DMS79 (cell line): ENCODE data around the gene ST6GAL1.
"Not testable (repeated sequence)": the region's sequence is repeated elsewhere in the genome, so short reads cannot be mapped to it uniquely, and the experiment has no call there.

ENCODE experiments used
- DNase-seq: peaks from one replicate; lab custom pipeline; 2025; lab: John Stamatoyannopoulos, UW

ST6GAL1 gene

DNA sequence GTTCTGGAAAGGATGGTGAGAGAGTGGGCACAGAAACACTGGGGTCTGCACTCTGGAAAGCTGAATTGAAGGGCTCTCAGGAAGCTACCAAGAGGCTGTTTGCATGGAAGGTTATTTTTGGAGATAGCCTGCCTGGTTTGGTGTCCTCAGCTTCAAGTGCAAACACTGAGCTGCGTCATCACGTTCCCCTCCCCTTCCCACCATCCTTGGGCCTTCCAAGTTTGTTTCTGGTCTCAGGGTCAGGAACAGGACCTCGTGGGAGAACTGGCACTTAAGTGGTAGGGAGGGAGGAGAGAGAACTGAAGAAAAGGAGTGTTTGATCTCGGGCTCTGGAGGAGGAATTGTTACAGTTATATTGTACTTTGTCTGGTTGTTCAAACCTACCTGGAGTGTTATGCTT, 10.6 kb downstream of the ST6GAL1 start:
- DNase-seq, result no peak

DNA sequence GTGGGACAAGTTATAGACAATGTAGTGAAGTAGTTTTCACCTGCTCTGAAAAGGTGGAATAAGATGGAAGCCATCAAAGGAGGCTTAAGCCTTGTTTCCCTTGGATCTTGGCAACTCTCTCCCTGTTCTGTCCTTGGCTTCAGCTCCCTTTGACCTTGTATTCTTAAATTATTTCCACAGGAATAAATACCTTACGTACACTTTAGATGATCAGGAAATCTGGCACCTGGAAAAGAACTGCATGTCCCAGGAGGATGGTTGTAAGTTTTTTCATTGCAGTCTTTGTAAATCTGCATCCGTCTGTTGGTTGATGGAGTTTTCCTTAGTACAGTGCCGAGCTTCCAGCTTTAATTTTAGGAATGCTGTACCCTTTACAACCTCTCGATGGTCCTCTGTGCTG, 11.8 kb downstream of the ST6GAL1 start:
- no peak for DNase-seq

DNA sequence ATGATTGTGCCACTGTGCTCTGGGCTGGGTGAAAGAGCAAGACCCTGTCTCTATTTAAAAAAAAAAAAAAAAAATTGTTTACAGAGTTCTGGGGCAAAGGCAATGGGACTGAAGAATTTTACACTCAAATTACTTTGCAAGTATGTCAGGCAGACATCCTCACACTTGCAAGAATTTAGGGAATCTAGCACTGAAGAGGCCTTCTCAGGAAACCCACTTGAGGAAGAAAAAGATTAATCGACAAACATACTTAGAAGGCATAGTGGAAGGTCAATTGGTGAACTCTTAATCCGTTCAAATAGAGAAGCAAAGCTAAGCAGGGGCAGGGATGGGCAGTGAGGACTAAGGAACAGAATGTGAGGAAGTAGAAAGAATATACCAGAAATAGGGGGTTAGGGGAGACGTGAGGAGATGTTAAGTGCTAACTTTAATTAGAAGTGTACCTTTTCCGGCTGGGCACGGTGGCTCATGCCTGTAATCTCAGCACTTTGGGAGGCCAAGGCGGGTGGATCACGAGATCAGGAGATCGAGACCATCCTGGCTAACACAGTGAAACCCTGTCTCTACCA, 15.0 kb downstream of the ST6GAL1 start:
- no peak for DNase-seq

DNA sequence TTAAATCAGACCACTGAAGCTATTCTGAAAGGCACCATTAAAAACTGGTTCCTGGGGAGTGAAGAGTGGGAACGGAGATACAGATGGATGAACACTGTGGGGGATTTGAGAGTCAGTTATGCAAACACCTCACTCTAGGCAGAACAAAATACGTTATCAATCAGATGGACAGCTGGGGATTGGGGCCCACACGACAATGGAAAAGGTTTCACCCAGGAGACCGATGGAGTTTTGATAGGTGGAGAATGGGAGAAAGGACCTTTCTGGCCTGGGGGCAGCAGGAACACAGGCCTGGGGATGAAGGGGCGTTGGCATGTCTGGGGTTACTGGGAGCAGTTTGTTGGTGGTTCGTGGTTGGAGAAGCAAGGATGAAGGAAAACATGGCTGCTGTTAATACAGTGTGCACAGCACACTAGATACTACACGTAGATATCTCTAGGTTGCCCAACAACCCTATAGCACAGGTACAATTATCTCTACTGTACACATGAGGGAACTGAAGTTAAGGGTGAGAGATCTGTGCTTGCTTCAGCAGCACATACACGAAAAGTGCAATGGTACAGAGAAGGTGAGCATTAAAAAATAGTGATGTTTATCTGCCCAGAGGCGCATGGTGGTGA, 16.5 kb downstream of the ST6GAL1 start:
- no peak for DNase-seq

DNA sequence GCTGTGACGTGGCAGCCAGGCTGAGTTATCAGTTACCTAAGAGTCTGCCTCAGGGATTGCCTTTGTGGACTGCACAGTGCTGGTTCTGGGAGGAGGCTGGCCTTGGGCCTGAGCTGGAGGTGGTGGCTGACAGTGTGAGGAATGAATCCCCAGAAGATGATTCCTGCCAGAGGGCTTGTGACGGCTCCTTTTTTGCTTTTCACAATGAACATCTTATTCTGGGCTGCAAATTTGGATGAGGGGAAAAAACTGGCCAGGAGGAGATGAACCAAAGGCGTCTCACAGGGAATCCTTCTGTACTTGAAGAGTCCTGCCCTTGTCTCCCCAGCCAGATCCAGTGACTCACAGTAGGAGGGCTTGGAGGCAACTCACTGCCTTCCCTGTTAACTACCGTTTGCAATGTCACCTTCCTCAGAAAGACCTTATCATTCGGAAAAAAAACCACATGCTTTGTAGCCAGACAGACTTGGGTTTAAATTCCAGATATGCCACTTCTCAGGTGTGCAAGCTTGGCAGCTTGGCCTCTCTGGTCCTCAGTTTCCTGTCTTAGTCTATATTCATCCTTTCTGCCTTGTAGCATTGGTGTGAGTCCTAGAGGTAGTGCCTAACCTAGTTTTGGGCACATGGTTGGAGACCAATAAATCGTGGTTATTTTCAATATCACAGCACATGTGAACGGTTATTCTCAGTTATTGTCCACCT, 19.1 kb downstream of the ST6GAL1 start:
- no peak for DNase-seq

DNA sequence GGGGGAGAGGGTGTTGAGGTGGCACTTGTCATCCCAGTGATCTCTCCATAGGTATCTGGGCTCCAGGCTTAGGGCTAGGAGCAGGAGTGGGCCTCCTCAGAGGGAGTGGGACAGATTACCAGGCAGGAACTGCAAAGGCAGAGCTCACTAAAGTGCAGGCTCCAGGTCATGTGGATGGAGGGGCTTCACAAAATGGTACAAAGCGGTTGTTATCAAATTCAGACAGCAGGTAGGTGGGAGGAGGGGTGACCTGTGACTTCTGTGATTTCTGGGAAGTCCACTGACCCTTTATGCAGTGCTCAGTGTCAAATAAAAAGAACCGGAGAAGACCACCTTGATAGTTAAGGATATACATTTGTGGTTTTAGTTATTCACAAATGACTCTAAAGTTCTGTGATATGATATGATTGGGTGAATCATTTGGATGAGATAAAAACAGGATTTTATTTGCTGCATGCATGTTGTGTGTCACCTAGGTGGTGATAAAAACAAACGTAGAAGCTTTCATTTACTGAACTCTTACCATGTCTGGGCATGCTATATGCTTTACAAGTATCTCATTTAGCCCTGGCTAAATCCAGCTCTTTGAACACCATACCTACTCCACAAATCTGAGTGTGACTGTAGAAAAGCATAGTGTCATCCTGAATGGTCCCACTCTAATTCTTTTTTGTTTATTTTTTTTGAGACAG, 20.2 kb downstream of the ST6GAL1 start:
- DNase-seq, result no peak

DNA sequence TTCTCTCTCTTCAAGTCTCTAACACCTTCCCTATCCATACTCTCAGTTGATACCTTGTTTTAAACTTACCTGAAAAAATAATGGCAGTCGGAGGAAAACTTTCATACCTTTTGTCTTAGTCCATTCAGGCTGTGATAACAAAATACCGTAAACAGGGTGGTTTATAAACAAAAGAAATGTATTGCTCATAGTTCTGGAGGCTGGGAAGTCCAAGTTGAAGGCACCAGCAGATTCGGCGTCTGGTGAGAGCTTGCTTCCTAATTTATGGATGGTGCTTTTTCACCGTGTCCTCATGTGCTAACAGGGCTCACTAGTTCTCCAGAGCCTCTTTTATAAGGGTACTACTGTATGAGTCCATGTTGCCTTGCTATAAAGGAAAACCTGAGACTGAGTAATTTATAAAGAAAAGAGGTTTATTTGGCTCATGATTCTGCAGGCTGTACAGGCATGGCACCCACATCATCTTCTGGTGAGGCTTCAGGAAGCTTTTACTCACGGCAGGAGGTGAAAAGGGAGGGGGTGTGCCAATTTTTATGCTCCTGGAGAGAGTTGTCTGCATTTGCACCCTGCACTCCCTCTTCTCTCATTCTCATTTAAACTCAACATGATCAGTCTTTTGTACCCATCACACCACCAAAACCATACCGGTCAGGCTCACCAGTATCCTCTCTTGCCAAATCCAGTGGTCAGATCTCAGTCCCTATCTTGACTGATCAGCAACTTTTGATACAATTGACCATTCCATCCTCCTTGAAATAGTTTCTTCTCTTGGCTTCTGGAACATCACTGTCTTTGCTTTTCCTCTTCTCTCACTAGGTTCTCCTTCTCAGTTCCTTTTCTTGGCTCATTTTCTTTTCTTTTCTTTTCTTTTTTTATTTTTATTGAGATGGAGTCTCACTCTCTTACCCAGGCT, 21.6 kb downstream of the ST6GAL1 start:
- no peak for DNase-seq

DNA sequence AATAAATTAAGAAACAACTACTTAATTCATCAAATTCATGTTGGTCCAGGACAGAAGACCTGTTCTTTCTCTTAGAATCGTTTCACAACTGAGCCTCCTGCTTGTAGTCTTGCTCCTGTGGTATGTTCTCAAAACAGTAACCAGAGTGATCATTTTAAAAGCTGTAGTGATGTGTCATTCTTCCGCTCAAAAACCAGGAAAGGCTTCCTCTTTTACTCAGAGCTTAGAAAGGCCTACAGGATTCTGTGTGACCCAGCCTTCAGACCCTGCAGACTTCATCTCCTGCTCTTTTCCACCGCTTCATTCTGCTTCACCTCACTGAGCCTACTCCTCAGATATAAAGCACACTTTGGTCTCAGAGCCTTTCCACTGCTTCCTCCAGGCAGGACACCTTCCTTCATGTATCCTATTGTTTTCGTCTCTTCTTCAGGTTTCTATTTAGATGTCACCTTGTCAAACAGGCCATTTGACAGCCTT, 22.7 kb downstream of the ST6GAL1 start:
- no peak for DNase-seq

DNA sequence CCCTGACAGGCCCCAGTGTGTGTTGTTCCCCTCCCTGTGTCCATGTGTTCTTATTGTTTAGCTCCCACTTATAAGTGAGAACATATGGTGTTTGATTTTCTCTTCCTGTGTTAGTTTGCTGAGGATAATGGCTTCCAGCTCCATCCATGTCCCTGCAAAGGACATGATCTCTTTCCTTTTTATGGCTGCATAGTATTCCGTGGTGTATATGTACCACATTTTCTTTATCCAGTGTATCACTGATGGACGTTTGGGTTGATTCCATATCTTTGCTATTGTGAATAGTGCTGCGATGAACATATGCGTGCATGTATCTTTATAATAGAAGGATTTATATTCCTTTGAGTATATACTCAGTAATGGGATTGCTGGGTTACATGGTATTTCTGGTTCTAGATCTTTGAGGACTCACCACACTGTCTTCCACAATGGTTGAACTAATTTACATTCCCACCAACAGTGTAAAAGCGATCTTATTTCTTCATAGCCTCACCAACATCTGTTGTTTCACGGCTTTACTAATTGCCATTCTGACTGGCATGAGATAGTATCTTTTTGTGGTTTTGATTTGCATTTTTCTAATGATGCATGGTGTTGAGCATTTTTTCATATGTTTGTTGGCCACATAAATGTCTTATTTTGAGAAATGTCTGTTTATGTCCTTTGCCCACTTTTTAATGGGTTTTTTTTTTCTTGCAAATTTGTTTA, 23.8 kb downstream of the ST6GAL1 start:
- not testable (repeated sequence) for DNase-seq

DNA sequence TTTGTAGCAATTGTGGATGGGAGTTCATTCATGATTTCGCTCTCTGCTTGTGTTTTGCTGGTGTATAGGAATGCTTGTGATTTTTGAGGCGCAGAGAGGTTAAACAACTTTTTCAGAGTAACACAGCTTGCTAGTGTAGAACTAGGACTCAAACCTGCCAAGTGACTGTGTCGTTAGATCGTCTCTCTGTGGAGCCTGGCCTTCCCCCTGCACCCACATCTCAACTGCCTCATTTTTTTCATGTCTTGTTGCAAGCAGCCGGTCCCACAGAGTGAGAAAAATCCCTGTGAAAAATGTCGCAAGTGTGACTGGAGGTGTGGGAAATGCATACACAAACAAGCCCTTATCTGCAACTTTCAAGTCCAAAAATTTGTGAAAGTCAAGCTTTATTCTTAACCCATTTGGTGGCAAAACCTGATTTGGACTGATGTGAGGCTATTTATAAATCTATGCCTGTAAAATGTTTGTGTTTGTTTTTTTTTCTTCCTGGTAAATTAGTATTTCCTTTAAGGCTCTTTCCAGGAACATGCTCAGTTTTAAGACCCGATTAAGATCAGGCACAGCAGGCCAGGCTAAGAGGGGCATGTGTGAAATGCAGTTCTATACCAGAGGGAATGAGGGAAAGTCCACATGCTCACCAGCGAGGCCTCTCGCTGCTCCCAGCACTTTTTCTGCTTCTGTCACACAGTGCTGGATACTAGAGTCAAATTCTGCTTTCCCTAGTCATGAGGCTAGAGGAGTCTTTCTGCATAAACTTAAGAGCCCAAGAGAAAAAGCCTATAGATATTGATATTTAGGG, 25.8 kb downstream of the ST6GAL1 start:
- no peak for DNase-seq

DNA sequence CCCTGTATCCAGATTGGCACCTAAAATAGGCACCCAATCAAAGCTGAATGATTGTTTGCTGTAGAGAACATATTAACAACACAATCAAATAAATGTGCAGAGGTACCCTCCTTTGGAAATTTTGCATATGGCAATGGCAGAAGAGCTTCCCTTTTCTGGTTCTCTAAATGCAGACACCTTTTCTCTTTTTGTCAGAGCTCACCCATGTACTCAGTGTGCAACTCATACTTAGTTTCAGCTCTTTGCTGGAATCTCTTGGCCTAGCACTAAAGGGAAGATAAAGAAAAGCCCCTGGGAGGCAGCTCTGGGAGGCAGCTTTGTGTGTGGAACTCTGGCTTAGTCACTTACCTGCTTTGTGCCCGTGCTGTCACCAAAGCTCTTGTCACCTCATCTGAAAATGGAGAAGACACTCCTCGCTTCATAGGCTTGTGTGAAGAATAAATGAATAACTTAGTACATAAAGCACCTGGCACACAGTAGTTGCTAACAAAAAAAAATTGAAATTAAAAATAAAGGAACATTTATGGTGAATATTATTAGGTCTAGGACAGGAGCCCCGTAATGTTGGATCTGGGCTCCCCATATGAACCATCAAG, 28.8 kb downstream of the ST6GAL1 start:
- DNase-seq, result no peak

DNA sequence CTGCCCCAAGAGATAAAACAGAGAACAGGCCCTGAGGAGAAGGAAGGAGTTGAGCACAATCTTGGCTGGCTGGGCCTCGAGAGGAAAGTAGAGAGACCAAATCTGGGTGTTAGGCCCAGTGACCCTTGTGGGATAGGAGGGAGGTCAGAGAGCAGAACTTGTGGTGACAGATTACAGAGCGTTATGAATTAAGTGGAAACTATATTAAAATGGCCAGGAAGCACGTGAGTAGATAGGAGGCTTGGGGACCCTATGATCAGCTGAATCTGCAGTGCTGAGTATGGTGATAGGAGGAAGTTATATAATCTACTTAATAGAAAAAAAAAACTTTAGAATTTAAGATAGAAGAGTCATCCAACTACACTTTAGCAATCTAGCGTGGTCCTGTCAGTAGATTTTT, 30.0 kb downstream of the ST6GAL1 start:
- no peak for DNase-seq

DNA sequence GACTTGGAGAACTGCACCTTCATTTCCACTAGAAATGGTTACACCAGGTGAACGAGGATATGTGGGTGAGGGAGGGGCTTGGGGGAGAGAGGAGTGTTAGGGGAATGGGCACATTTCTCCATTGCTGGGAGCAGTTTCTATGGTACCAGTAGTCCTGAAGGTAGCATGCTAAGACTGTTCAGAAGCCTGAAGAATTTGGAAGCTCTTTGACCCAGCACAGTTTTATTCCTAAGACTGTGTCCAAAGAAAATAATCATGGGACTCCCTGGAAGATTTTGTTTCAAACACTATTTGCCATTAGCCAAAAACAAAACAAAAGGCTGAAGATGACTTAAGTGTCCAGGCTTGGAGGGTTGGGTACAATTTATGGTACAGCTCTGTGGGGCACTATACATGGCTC, 32.1 kb downstream of the ST6GAL1 start:
- DNase-seq, result no peak

DNA sequence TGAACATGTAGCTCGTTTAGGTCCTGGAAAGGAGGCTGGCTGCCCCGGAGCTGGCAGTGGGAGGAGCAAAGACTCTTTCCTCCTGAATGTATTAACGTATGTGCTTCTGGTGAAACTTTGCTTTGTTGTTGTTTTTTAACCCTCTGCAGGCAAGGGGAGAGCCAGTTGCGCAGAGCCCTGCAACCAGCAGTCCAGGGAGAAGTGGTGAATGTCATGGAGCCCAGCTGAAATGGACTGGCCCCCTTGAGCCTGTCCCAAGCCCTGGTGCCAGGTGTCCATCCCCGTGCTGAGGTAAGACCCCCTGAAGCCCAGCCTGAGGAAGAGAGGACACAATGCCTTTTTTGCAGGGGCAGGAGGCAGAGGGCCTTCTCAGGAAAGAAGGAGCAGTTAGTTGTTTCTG, 33.3 kb downstream of the ST6GAL1 start:
- DNase-seq, result no peak

DNA sequence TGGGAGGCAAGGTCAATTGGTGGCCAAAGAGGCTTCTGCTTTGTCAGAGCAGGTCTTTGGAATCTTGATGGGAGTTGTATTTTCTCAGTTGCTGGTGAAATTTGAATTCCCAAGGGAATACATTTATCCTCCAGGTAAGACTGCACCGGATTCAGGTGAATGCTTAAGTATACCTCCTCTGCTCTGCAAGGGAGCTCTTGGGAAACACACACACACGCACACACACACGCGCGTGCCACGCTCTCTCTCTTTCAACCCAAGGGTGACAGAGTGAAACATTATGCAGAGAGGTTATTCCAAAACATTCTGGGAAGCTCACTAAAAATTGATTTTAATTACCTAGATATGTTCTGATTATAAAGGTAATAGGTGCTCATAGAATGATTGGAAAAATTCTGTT, 33.7 kb downstream of the ST6GAL1 start:
- DNase-seq, result peak; percentile 29

DNA sequence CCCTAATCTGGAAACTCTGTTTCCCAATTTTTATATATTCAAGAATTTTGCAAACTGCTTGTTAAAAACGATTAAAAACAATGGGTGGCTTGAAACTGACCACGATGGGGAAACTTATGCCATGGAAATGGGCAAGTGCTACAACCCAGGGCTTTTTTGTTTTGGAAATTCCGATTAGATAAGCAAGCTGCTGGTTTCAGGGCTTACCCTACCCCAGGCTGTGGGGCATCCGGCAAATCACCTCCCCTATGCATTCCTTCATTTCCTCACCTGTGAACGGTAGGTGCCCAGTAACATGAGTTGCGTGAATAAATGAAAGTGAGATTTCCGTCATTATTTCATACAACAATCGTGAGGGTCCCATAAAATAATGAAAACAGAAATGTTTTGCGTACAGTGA, 34.3 kb downstream of the ST6GAL1 start:
- DNase-seq, result no peak

DNA sequence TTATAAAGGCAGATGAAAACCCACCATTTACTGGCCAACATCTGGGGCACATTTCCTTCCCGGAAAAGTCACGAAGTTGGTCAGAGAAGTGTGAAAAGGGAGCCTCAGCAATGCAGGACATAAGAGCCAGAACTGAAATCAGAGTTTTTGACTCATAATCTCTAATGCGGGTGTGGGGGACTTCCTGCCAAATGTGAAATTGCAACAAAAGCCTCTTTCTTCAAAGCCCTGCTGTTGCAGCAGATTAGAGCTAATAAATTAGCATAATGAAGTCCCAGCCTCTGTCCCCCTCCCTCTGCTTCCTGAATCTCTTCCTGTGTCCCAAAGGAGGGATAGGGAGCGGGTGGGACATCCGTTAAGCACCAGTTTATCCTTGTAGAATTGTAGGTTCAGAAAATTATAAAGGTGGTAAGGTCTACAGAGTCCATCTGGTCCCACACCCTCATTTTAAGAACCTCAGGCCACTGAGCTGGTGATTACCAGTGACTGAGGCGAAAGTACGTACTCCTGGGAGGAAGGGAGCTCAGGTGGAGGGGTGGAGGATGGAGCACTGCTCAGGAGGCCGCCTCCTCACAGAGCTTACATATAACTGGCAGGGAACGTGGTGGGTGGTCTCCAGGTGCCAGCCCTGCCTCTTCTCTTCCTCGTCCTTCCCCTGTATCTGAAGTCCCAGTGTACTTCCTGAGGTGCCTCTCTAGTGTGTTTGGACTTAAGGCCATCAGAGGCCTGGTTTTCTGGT, 35.0 kb downstream of the ST6GAL1 start:
- DNase-seq, result no peak

DNA sequence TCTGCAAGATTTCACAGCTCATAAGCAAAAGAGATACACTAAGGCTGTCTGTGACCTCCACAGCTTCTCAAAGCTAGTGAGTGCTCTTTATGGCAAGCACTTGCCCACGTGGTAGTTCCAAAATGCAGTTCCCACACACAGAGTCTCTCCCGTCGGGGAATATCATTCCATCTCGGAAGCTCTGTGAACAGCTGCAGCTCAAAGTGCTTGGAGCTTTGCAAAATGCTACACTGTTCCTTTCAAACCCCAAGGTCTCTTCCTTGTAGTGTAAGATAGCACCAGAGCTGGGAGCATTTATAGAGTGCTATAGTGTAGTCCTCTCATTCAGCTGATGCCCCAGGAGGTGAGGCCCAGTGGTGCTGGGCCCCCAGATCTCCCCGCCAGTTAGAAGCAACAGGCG, 36.1 kb downstream of the ST6GAL1 start:
- DNase-seq, result no peak

DNA sequence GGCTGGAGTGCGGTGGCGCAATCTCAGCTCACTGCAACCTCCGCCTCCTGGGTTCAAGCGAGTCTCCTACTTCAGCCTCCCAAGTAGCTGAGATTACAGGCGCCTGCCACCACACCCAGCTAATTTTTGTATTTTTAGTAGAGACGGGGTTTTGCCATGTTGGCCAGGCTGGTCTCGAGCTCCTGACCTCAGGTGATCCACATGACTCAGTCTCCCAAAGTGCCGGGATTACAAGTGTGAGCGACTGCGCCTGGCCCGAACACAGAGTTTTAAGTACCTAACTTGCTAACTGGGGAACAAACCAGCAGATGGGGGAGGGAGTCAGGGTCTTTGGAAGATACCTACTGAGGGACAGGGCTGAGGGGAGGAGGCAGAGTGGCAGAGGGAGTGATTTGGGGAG, 36.9 kb downstream of the ST6GAL1 start:
- not testable (repeated sequence) for DNase-seq
